ENCODE measurements around the gene ARHGEF33. TPM values are rescaled to one million over a fixed set of nuclear protein-coding genes. Genes with fewer than 3 reads are reported as not detected.

Gene ARHGEF33
- polyA plus RNA-seq, 2 of the 4 experiments (the other 2 are of a cell fraction) = 0.08 to 0.23 TPM

DNA sequence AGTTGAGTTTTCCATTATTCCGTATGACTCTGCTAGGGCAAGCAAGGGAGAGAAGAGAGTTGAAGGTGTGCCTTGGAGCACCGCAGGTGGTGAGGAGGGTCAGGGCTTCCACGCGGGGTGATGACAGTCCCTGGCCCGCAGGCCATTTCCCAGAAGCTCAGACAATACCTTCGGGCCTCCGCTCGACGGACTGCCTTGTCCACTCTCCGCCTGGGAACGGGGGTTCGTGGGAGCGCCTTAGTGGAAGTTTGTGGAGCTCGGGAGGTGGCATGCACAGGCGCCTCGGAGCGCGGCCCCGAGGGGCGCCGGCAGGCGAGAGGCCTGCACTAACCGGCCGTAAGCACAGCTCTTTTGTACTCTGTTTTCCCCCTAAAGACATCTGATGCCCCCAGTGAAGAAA, 69.8 kb downstream of the ARHGEF33 start:
- WGBS (ENCODE audit: missing lambda C conversion rate) = 83% methylated on average over 24 of the region's 24 CpGs
- POLR2A ChIA-PET = no interaction called here
- TF ChIP-seq TP53 (CRISPR knock-in tag; IDR thresholded peaks at IDR 0.05) (no peak), FOSB (CRISPR knock-in tag; IDR thresholded peaks at IDR 0.05) (no peak), ATOH8 (CRISPR knock-in tag; IDR thresholded peaks at IDR 0.05; ENCODE audit: low read depth) (no peak), BCL3 (IDR thresholded peaks at IDR 0.05) (no peak), CBX8 (IDR thresholded peaks at IDR 0.05) (no peak), RARB (CRISPR knock-in tag; IDR thresholded peaks at IDR 0.05) (no peak)
- no peak for FAIRE-seq
- H3K9me3 ChIP-seq = no peaks in the 10 kb centered on the region
- no peaks in the 10 kb centered on the region for H3K4me1 ChIP-seq
- H3K4me3 ChIP-seq = no peak overlapping the region
- H3K4me2 ChIP-seq = no peak overlapping the region
- no peak overlapping the region for H3K27ac ChIP-seq
- ATAC-seq = no peak
- DNase-seq (ENCODE audit: low read depth in 1 of 2, low spot score in 1 of 2) = no peak
- CTCF ChIA-PET = no interaction called here

DNA sequence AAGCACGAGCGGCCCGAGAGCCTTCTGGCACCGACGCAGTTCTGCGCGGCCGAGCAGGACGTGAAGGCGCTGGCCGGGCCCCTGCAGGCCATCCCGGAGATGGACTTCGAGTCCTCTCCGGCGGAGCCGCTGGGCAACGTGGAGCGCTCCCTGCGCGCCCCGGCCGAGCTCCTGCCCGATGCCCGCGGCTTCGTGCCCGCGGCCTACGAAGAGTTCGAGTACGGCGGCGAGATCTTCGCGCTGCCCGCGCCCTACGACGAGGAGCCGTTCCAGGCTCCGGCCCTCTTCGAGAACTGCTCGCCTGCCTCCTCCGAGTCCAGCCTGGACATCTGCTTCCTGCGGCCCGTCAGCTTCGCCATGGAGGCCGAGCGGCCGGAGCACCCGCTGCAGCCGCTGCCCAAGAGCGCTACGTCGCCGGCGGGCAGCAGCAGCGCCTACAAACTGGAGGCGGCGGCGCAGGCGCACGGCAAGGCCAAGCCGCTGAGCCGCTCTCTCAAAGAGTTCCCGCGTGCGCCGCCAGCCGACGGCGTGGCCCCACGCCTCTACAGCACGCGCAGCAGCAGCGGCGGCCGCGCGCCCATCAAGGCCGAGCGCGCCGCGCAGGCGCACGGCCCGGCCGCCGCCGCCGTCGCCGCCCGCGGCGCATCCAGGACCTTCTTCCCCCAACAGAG, 70.4 kb downstream of the ARHGEF33 start:
- Histone ChIP-seq H3K27ac (no peak overlapping the region), H3K4me2 (no peak overlapping the region)
- DNase-seq (ENCODE audit: low read depth in 1 of 2, low spot score in 1 of 2) = no peak

More for the DNA sequence above, 70.4 kb downstream of the ARHGEF33 start:
- FAIRE-seq = no peak
- no peak for ATAC-seq
- Histone ChIP-seq H3K4me3 (no peak overlapping the region), H3K9me3 (no peaks in the 10 kb centered on the region), H3K4me1 (no peaks in the 10 kb centered on the region)
- 95% methylated on average over 96 of the region's 97 CpGs for WGBS (ENCODE audit: missing lambda C conversion rate)
- ChIA-PET POLR2A (no interaction called here), CTCF (interaction anchor here (3.4 kb wide), 1 partner anchor 13 kb away, joined by 21 read pairs; no protein-coding TSS in a partner anchor)
- TF ChIP-seq SMC3 (IDR thresholded peaks at IDR 0.05) (no peak), EP300 (IDR thresholded peaks at IDR 0.05) (no peak), EHMT2 (IDR thresholded peaks at IDR 0.05; ENCODE audit: low read depth) (no peak), CBX2 (IDR thresholded peaks at IDR 0.05; ENCODE audit: borderline replicate concordance, low read depth) (no peak), TP53 (CRISPR knock-in tag; IDR thresholded peaks at IDR 0.05) (no peak), ZNF302 (CRISPR knock-in tag; IDR thresholded peaks at IDR 0.05) (no peak), CEBPB (IDR thresholded peaks at IDR 0.05) (no peak), ZFP36 (IDR thresholded peaks at IDR 0.05; ENCODE audit: borderline replicate concordance, partially characterized antibody) (no peak), RNF2 (IDR thresholded peaks at IDR 0.05; ENCODE audit: borderline replicate concordance, low read depth) (no peak), HOXB13 (CRISPR knock-in tag; IDR thresholded peaks at IDR 0.05; ENCODE audit: low read depth) (no peak), NPAS2 (CRISPR knock-in tag; IDR thresholded peaks at IDR 0.05; ENCODE audit: borderline replicate concordance) (no peak), JUN (IDR thresholded peaks at IDR 0.05) (no peak), MAZ (IDR thresholded peaks at IDR 0.05; ENCODE audit: borderline replicate concordance, low read depth, low read length) (no peak), ATOH8 (CRISPR knock-in tag; IDR thresholded peaks at IDR 0.05; ENCODE audit: low read depth) (no peak)
- TF ChIP-seq, protein P1, sequence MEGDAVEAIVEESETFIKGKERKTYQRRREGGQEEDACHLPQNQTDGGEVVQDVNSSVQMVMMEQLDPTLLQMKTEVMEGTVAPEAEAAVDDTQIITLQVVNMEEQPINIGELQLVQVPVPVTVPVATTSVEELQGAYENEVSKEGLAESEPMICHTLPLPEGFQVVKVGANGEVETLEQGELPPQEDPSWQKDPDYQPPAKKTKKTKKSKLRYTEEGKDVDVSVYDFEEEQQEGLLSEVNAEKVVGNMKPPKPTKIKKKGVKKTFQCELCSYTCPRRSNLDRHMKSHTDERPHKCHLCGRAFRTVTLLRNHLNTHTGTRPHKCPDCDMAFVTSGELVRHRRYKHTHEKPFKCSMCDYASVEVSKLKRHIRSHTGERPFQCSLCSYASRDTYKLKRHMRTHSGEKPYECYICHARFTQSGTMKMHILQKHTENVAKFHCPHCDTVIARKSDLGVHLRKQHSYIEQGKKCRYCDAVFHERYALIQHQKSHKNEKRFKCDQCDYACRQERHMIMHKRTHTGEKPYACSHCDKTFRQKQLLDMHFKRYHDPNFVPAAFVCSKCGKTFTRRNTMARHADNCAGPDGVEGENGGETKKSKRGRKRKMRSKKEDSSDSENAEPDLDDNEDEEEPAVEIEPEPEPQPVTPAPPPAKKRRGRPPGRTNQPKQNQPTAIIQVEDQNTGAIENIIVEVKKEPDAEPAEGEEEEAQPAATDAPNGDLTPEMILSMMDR (IDR thresholded peaks at IDR 0.05) = no peak
- TF ChIP-seq, protein P2, sequence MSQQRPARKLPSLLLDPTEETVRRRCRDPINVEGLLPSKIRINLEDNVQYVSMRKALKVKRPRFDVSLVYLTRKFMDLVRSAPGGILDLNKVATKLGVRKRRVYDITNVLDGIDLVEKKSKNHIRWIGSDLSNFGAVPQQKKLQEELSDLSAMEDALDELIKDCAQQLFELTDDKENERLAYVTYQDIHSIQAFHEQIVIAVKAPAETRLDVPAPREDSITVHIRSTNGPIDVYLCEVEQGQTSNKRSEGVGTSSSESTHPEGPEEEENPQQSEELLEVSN (IDR thresholded peaks at IDR 0.05; ENCODE audit: borderline replicate concordance, low read depth) = no peak

Measured in A549 (cell line).